ENCODE measurements around the gene CHST15. TPM values are rescaled to one million over a fixed set of nuclear protein-coding genes. Genes with fewer than 3 reads are reported as not detected.
"Not testable (repeated sequence)": the region's sequence is repeated elsewhere in the genome, so short reads cannot be mapped to it uniquely, and the experiment has no call there.

Gene CHST15
- total RNA-seq, 2 donors from 2014 or later: 18.5 to 21.5 TPM

DNA sequence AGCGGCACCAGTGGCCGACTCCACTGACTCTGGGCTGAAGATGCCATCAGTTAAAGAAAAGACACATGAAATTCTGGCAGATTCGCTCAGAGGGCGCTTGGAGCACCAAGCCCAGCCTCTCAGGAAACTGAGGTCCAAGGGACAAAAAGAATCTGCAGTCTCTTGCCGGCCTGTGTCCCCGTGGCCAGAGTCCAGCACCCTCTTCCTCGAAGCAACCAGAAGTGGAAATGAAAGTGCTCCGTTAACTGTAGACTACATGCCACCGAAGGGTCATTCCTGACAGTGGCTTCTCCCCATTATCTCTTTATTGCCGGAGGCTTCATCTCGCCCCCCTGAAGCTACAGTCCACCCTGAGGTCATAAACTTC is 1.0 kb upstream of the CHST15 start:
- no peak for ATAC-seq
- TF ChIP-seq, protein P1, sequence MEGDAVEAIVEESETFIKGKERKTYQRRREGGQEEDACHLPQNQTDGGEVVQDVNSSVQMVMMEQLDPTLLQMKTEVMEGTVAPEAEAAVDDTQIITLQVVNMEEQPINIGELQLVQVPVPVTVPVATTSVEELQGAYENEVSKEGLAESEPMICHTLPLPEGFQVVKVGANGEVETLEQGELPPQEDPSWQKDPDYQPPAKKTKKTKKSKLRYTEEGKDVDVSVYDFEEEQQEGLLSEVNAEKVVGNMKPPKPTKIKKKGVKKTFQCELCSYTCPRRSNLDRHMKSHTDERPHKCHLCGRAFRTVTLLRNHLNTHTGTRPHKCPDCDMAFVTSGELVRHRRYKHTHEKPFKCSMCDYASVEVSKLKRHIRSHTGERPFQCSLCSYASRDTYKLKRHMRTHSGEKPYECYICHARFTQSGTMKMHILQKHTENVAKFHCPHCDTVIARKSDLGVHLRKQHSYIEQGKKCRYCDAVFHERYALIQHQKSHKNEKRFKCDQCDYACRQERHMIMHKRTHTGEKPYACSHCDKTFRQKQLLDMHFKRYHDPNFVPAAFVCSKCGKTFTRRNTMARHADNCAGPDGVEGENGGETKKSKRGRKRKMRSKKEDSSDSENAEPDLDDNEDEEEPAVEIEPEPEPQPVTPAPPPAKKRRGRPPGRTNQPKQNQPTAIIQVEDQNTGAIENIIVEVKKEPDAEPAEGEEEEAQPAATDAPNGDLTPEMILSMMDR (IDR thresholded peaks at IDR 0.05): no peak
- TF ChIP-seq POLR2A (IDR thresholded peaks at IDR 0.05): no peak
- H3K27me3 ChIP-seq: peaks cover 0 to 5% of the 10 kb centered on the region in 2 donors
- no peaks in the 10 kb centered on the region for H3K36me3 ChIP-seq (replicated peaks in 1 of 2; ENCODE audit: insufficient read depth in 1 of 2, low read depth in 2 of 2)
- peaks cover 0 to 5% (median 0%) of the 10 kb centered on the region in 3 donors for H3K9me3 ChIP-seq
- H3K27ac ChIP-seq: peak overlapping the region; percentile 53 to 90 (median 86)
- peaks cover 38% of the 10 kb centered on the region for H3K4me1 ChIP-seq
- WGBS, 2 donors: 14 to 26% methylated on average over 10 to 11 of the region's 11 CpGs
- intact Hi-C loops (cut with DNase I): no loop called here
- DNase-seq: peak in 1 of 4 donors; percentile 44
- no peak overlapping the region for H3K4me3 ChIP-seq

- not testable (repeated sequence) for H3K27me3 ChIP-seq, ATAC-seq
These were observed 498 bp upstream of the CHST15 start for GRCh38 chr10:124093774-124094418.

DNA sequence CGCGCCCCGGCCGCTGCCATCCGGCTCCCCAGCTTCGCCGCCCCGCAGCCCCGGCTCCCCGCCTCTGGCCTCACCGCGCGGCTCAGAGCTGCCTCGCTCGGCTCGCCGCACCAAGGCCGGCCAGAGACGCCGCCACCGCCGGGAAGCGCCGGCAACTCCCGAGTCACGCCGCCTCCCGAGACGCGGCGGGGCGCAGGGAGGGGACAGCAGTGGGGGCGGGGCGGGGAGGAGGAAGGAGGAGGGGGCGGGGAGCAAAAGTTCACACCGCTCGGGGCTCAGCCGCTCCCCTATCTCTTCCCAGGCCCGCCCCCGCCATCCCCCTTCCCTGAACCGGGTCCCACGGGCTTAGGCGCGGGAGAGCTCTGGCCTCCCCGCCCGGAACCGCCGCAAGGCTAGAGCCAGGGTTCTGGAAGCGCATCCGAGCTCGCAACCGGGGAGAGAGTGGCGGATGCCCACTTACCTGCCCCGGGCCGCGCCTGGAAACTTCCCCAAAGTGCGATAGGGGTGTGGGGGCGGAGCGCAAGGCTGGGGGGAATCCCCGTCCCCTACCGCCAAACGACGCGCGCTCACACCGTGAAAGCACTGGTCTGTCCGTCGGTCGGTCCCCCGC is 1.0 kb downstream of the CHST15 start:
- Histone ChIP-seq H3K4me3 (peak overlapping the region; percentile 6 to 21), H3K9me3 (peaks cover 0 to 5% (median 0%) of the 10 kb centered on the region in 3 donors), H3K27me3 (peaks cover 0 to 5% of the 10 kb centered on the region in 2 donors), H3K27ac (peak overlapping the region; percentile 53 to 90 (median 86)), H3K36me3 (replicated peaks in 1 of 2; ENCODE audit: insufficient read depth in 1 of 2, low read depth in 2 of 2) (no peaks in the 10 kb centered on the region), H3K4me1 (peaks cover 55% of the 10 kb centered on the region)
- DNase-seq (peak; percentile 46 to 58 (median 50)), ATAC-seq (peak; percentile 41)
- 0 to 1% methylated on average over 5 to 41 of the region's 70 CpGs for WGBS, 2 donors
- TF ChIP-seq POLR2A (IDR thresholded peaks at IDR 0.05): peak in 2 of 3 donors; percentile 63 to 65
- TF ChIP-seq, protein P1 (IDR thresholded peaks at IDR 0.05): no peak
- intact Hi-C loops (cut with DNase I): no loop called here

More at GRCh38 chr10:124093774-124094418, 498 bp upstream of the CHST15 start:
- H3K36me3 ChIP-seq (replicated peaks in 1 of 2; ENCODE audit: insufficient read depth in 1 of 2, low read depth in 2 of 2); H3K4me3 ChIP-seq; intact Hi-C loops (cut with DNase I); H3K9me3 ChIP-seq: not testable (repeated sequence)
- 3% methylated on average over 35 to 39 of the region's 39 CpGs for WGBS, 2 donors
- peak; percentile 21 to 46 (median 34) for DNase-seq
- H3K4me1 ChIP-seq: peaks cover 43% of the 10 kb centered on the region
- H3K27ac ChIP-seq: peak overlapping the region; percentile 53 to 90 (median 86)

- intact Hi-C loops (cut with DNase I): no loop called here
- peaks cover 0 to 5% of the 10 kb centered on the region in 2 donors for H3K27me3 ChIP-seq
- no peaks in the 10 kb centered on the region for H3K36me3 ChIP-seq (replicated peaks in 1 of 2; ENCODE audit: insufficient read depth in 1 of 2, low read depth in 2 of 2)
- DNase-seq: peak; percentile 22 to 33 (median 23)
- H3K27ac ChIP-seq: peak overlapping the region in 3 of 4 donors; percentile 83 to 90 (median 88)
- ATAC-seq: no peak
- WGBS, 2 donors: 3 to 6% methylated on average over 14 to 55 of the region's 55 CpGs
- peaks cover 0 to 5% (median 0%) of the 10 kb centered on the region in 3 donors for H3K9me3 ChIP-seq
- peak overlapping the region; percentile 6 to 21 for H3K4me3 ChIP-seq
- peak in 1 of 3 donors; percentile 8 for TF ChIP-seq POLR2A (IDR thresholded peaks at IDR 0.05)
- TF ChIP-seq, protein P1 (IDR thresholded peaks at IDR 0.05): no peak
- H3K4me1 ChIP-seq: peaks cover 55% of the 10 kb centered on the region
These were observed 1.6 kb downstream of the CHST15 start for GRCh38 chr10:124091646-124092249.

- Histone ChIP-seq H3K36me3 (replicated peaks in 1 of 2; ENCODE audit: insufficient read depth in 1 of 2, low read depth in 2 of 2) (no peaks in the 10 kb centered on the region), H3K4me1 (peaks cover 55% of the 10 kb centered on the region), H3K9me3 (no peaks in the 10 kb centered on the region), H3K27me3 (peaks cover 0 to 5% of the 10 kb centered on the region in 2 donors), H3K4me3 (no peak overlapping the region), H3K27ac (peak overlapping the region in 1 of 4 donors; percentile 19)
- TF ChIP-seq, protein P1 (IDR thresholded peaks at IDR 0.05): no peak
- TF ChIP-seq POLR2A (IDR thresholded peaks at IDR 0.05): no peak
- ATAC-seq (no peak), DNase-seq (peak; percentile 29 to 57 (median 51))
- WGBS, 2 donors: 30 to 51% methylated on average over 6 of the region's 6 CpGs
- intact Hi-C loops (cut with DNase I): no loop called here
These were observed 2.7 kb downstream of the CHST15 start for GRCh38 chr10:124090601-124091209.
